ENCODE data around the gene PARP16. TPM values are rescaled to one million over a fixed set of nuclear protein-coding genes. Genes with fewer than 3 reads are reported as not detected.
"Not testable (repeated sequence)": the region's sequence is repeated elsewhere in the genome, so short reads cannot be mapped to it uniquely, and the experiment has no call there.

Gene PARP16
- total and polyA plus RNA-seq, 2 donors (not counting 1 experiment from before 2014, with no cell fraction given): 3.6 to 4.9 TPM

GRCh38 chr15:65270811-65271545 lies 15.7 kb downstream of the PARP16 start:
- not testable (repeated sequence) for H3K4me2 ChIP-seq (ENCODE audit: extremely low read depth, insufficient read depth, low read length); H3K9ac ChIP-seq (ENCODE audit: insufficient read depth, low read length); H3K27ac ChIP-seq (ENCODE audit: insufficient read depth, low read length); H3K27me3 ChIP-seq (ENCODE audit: control insufficient read depth, insufficient read depth, low read length); H3K9me3 ChIP-seq (ENCODE audit: control insufficient read depth, insufficient read depth, low read depth, low read length); H2AFZ ChIP-seq (ENCODE audit: low read length); H3K79me2 ChIP-seq (ENCODE audit: control insufficient read depth, insufficient read depth, low read length); H4K20me1 ChIP-seq (ENCODE audit: control insufficient read depth, extremely low read depth, insufficient read depth, low read length); H3K4me1 ChIP-seq (ENCODE audit: control insufficient read depth, extremely low read depth, insufficient read depth, low read length); H3K4me3 ChIP-seq (replicated peaks in 1 of 4; ENCODE audit: control extremely low read depth in 1 of 4, insufficient read depth in 1 of 4, low read depth in 3 of 4, low read length in 4 of 4); H3K36me3 ChIP-seq (ENCODE audit: control insufficient read depth, insufficient read depth, low read length)
- TF ChIP-seq CTCF (conservative IDR thresholded peaks at IDR 0.05 in 1 of 2, IDR thresholded peaks at IDR 0.05 in 1 of 2; ENCODE audit: low read depth in 1 of 2, low read length in 2 of 2): peak; percentile 92 to 93
- peak; percentile 82 to 86 for DNase-seq (ENCODE audit: low read depth in 2 of 2)

- Histone ChIP-seq H3K27me3 (ENCODE audit: control insufficient read depth, insufficient read depth, low read length) (no peaks in the 10 kb centered on the region), H3K4me3 (replicated peaks in 1 of 4; ENCODE audit: control extremely low read depth in 1 of 4, insufficient read depth in 1 of 4, low read depth in 3 of 4, low read length in 4 of 4) (no peak overlapping the region), H3K36me3 (ENCODE audit: control insufficient read depth, insufficient read depth, low read length) (no peaks in the 10 kb centered on the region), H3K4me2 (ENCODE audit: extremely low read depth, insufficient read depth, low read length) (no peak overlapping the region), H3K9me3 (ENCODE audit: control insufficient read depth, insufficient read depth, low read depth, low read length) (no peaks in the 10 kb centered on the region), H2AFZ (ENCODE audit: low read length) (no peak overlapping the region), H4K20me1 (ENCODE audit: control insufficient read depth, extremely low read depth, insufficient read depth, low read length) (no peaks in the 10 kb centered on the region), H3K27ac (ENCODE audit: insufficient read depth, low read length) (no peak overlapping the region), H3K79me2 (ENCODE audit: control insufficient read depth, insufficient read depth, low read length) (no peaks in the 10 kb centered on the region), H3K9ac (ENCODE audit: insufficient read depth, low read length) (no peak overlapping the region), H3K4me1 (ENCODE audit: control insufficient read depth, extremely low read depth, insufficient read depth, low read length) (no peaks in the 10 kb centered on the region)
- no peak for DNase-seq (ENCODE audit: low read depth in 2 of 2)
- TF ChIP-seq CTCF (conservative IDR thresholded peaks at IDR 0.05 in 1 of 2, IDR thresholded peaks at IDR 0.05 in 1 of 2; ENCODE audit: low read depth in 1 of 2, low read length in 2 of 2) (no peak), EZH2 (IDR thresholded peaks at IDR 0.05; ENCODE audit: low read length, missing control alignments) (no peak)
These were observed 18.3 kb downstream of the PARP16 start for GRCh38 chr15:65268411-65268810.

DNA sequence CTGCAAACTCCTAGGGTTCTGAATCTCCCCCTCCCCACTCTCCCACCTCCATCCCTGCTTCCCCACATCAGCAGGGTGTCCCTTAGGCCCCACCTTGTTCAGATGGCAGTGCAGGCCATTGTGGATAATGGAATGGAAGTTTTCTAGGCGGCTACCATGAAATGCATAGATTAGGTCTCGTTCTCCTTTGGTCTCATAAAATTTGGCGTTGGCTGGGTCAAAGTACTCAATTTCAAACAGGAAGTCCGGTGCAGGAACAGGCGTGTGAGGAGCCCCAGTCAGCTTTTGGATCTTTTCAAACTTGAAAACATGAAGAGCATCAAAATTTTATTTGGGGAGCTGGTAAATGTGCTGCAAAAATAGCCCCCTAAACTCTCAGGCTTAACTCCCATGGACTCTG lies 20.2 kb downstream of the PARP16 start:
- H3K27ac ChIP-seq (ENCODE audit: insufficient read depth, low read length): no peak overlapping the region
- no peak for DNase-seq (ENCODE audit: low read depth in 2 of 2)
- no peak overlapping the region for H3K9ac ChIP-seq (ENCODE audit: insufficient read depth, low read length)
- no peak overlapping the region for H2AFZ ChIP-seq (ENCODE audit: low read length)
- no peaks in the 10 kb centered on the region for H4K20me1 ChIP-seq (ENCODE audit: control insufficient read depth, extremely low read depth, insufficient read depth, low read length)
- H3K9me3 ChIP-seq (ENCODE audit: control insufficient read depth, insufficient read depth, low read depth, low read length): no peaks in the 10 kb centered on the region
- H3K27me3 ChIP-seq (ENCODE audit: control insufficient read depth, insufficient read depth, low read length): no peaks in the 10 kb centered on the region
- no peaks in the 10 kb centered on the region for H3K79me2 ChIP-seq (ENCODE audit: control insufficient read depth, insufficient read depth, low read length)
- H3K4me3 ChIP-seq (replicated peaks in 1 of 4; ENCODE audit: control extremely low read depth in 1 of 4, insufficient read depth in 1 of 4, low read depth in 3 of 4, low read length in 4 of 4): no peak overlapping the region
- H3K4me2 ChIP-seq (ENCODE audit: extremely low read depth, insufficient read depth, low read length): no peak overlapping the region
- H3K4me1 ChIP-seq (ENCODE audit: control insufficient read depth, extremely low read depth, insufficient read depth, low read length): no peaks in the 10 kb centered on the region
- TF ChIP-seq CTCF (conservative IDR thresholded peaks at IDR 0.05 in 1 of 2, IDR thresholded peaks at IDR 0.05 in 1 of 2; ENCODE audit: low read depth in 1 of 2, low read length in 2 of 2) (no peak), EZH2 (IDR thresholded peaks at IDR 0.05; ENCODE audit: low read length, missing control alignments) (no peak)
- no peaks in the 10 kb centered on the region for H3K36me3 ChIP-seq (ENCODE audit: control insufficient read depth, insufficient read depth, low read length)

Measured in fibroblast of lung (primary cell).